Measurements from ENCODE around the gene ENTPD7. TPM values are rescaled to one million over a fixed set of nuclear protein-coding genes. Genes with fewer than 3 reads are reported as not detected.

The ENTPD7 gene
- total RNA-seq, 1 experiment from 2014 or later = 11.4 TPM

DNA sequence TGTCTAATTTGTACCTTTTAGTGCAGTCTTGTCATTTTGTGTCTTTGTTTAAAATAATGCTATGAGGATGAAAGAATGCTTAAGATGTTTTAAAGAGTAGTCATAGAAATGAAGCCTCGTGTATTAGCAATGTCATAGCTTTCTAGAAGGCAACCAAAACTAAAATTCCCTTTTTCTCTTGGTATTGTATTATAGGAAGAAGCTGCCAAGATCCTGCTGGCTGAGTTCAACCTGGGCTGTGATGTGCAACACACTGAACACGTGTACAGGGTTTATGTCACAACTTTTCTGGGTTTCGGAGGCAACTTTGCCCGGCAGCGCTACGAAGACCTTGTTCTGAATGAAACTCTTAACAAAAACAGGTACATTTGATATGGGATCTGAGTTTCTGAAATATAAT, 36.5 kb downstream of the ENTPD7 start:
- DNase-seq (ENCODE audit: low spot score) = no peak
- H3K4me3 Mint-ChIP-seq = no peak overlapping the region
- ChIA-PET CTCF (no interaction called here), POLR2A (no interaction called here)
- no peaks in the 10 kb centered on the region for H3K27me3 Mint-ChIP-seq (ENCODE audit: low read depth)
- no peak for ATAC-seq
- no peaks in the 10 kb centered on the region for H3K9me3 Mint-ChIP-seq
- peaks cover 16% of the 10 kb centered on the region for H3K36me3 Mint-ChIP-seq
- no peak overlapping the region for H3K27ac Mint-ChIP-seq
- TF ChIP-seq ZNF138 (CRISPR knock-in tag; conservative IDR thresholded peaks at IDR 0.05) = no peak
- no peaks in the 10 kb centered on the region for H3K4me1 Mint-ChIP-seq

- TF ChIP-seq TCF7 (CRISPR knock-in tag; IDR thresholded peaks at IDR 0.05; ENCODE audit: low read depth) (no peak), ZNF671 (CRISPR knock-in tag; IDR thresholded peaks at IDR 0.05) (no peak), CREM (CRISPR knock-in tag; IDR thresholded peaks at IDR 0.05) (no peak), E2F1 (CRISPR knock-in tag; IDR thresholded peaks at IDR 0.05) (no peak), ZNF219 (CRISPR knock-in tag; IDR thresholded peaks at IDR 0.05; ENCODE audit: borderline replicate concordance) (no peak), SMAD3 (CRISPR knock-in tag; IDR thresholded peaks at IDR 0.05; ENCODE audit: borderline replicate concordance) (no peak), ZNF396 (CRISPR knock-in tag; IDR thresholded peaks at IDR 0.05; ENCODE audit: borderline replicate concordance) (no peak), ZNF121 (CRISPR knock-in tag; IDR thresholded peaks at IDR 0.05) (no peak), PREB (CRISPR knock-in tag; IDR thresholded peaks at IDR 0.05; ENCODE audit: borderline replicate concordance) (no peak), GABPB1 (CRISPR knock-in tag; IDR thresholded peaks at IDR 0.05) (no peak)
- TF ChIP-seq, protein P1, sequence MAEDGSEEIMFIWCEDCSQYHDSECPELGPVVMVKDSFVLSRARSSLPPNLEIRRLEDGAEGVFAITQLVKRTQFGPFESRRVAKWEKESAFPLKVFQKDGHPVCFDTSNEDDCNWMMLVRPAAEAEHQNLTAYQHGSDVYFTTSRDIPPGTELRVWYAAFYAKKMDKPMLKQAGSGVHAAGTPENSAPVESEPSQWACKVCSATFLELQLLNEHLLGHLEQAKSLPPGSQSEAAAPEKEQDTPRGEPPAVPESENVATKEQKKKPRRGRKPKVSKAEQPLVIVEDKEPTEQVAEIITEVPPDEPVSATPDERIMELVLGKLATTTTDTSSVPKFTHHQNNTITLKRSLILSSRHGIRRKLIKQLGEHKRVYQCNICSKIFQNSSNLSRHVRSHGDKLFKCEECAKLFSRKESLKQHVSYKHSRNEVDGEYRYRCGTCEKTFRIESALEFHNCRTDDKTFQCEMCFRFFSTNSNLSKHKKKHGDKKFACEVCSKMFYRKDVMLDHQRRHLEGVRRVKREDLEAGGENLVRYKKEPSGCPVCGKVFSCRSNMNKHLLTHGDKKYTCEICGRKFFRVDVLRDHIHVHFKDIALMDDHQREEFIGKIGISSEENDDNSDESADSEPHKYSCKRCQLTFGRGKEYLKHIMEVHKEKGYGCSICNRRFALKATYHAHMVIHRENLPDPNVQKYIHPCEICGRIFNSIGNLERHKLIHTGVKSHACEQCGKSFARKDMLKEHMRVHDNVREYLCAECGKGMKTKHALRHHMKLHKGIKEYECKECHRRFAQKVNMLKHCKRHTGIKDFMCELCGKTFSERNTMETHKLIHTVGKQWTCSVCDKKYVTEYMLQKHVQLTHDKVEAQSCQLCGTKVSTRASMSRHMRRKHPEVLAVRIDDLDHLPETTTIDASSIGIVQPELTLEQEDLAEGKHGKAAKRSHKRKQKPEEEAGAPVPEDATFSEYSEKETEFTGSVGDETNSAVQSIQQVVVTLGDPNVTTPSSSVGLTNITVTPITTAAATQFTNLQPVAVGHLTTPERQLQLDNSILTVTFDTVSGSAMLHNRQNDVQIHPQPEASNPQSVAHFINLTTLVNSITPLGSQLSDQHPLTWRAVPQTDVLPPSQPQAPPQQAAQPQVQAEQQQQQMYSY (CRISPR knock-in tag; IDR thresholded peaks at IDR 0.05) = no peak
- ChIA-PET POLR2A (no interaction called here), CTCF (no interaction called here)
- ATAC-seq (no peak), DNase-seq (ENCODE audit: low spot score) (no peak)
- no peak overlapping the region for H3K4me3 Mint-ChIP-seq
- no peaks in the 10 kb centered on the region for H3K9me3 Mint-ChIP-seq
- no peaks in the 10 kb centered on the region for H3K27me3 Mint-ChIP-seq (ENCODE audit: low read depth)
- H3K27ac Mint-ChIP-seq = no peak overlapping the region
- H3K4me1 Mint-ChIP-seq = no peaks in the 10 kb centered on the region
- peaks cover 25% of the 10 kb centered on the region for H3K36me3 Mint-ChIP-seq
Measured at GRCh38 chr10:99698504-99699080, 39.3 kb downstream of the ENTPD7 start.

GRCh38 chr10:99700649-99701048, 41.3 kb downstream of the ENTPD7 start:
- H3K27me3 Mint-ChIP-seq (ENCODE audit: low read depth) = no peaks in the 10 kb centered on the region
- no peak overlapping the region for H3K27ac Mint-ChIP-seq
- H3K36me3 Mint-ChIP-seq = peaks cover 25% of the 10 kb centered on the region
- no peaks in the 10 kb centered on the region for H3K9me3 Mint-ChIP-seq
- H3K4me3 Mint-ChIP-seq = no peak overlapping the region
- TF ChIP-seq JUN (CRISPR knock-in tag; IDR thresholded peaks at IDR 0.05) (no peak), ZNF317 (CRISPR knock-in tag; IDR thresholded peaks at IDR 0.05; ENCODE audit: borderline replicate concordance, low read depth) (no peak), ZNF671 (CRISPR knock-in tag; IDR thresholded peaks at IDR 0.05) (no peak), FOXP4 (CRISPR knock-in tag; IDR thresholded peaks at IDR 0.05) (no peak), ZBTB21 (CRISPR knock-in tag; IDR thresholded peaks at IDR 0.05; ENCODE audit: borderline replicate concordance) (no peak)
- ChIA-PET POLR2A (no interaction called here), CTCF (no interaction called here)
- ATAC-seq (no peak), DNase-seq (ENCODE audit: low spot score) (no peak)
- H3K4me1 Mint-ChIP-seq = no peaks in the 10 kb centered on the region
